NCI-H2171 treated with DMSO at 0.1 percent for 48 hours (cell line): ENCODE data around the gene EHD1.
"Not testable (repeated sequence)": the region's sequence is repeated elsewhere in the genome, so short reads cannot be mapped to it uniquely, and the experiment has no call there.

ENCODE experiments used
- DNase-seq: peaks from one replicate; lab custom pipeline; 2025; lab: John Stamatoyannopoulos, UW

EHD1 gene

GRCh38 chr11:64826578-64827450 is 51.6 kb downstream of the EHD1 start:
- no peak for DNase-seq

DNA sequence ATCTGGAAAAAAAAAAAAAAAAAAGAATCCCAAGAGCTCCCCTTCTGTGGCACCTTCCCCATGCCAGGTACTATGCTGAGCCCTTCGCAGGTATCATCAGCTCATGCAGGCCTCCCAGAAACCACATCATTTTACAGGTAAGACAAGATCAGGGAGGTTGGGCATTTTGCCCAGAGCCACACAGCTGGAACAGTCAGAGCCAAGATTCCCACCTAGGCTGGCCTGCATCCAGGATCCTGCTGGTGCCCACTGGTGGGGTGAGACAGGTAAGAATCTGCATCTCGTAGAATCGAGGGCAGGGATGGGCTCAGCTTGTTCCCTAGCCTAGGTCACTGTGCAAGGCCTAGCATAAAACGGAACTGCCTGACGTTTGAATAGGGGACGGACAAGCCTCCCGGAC is 52.4 kb downstream of the EHD1 start:
- no peak for DNase-seq

GRCh38 chr11:64823568-64824119 is 54.8 kb downstream of the EHD1 start:
- DNase-seq: no peak

DNA sequence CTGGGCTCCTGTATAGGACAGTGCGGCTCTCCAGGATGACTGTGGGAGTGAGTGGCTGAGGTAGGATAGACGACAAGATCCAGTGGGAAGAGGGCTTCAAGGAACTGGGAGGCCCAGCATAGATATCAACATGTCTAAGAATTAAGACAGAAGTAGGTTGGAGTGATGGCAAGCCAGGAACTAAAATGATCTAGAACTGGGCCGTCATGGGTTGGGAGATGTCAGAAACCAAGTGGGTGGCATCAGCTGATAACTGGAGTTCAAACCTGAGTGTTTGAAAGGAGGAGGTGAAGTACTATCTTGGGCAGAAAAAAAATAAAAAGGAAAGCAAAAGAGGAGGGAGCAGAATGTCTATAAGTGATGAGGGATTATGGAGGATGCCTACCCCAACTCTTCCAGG is 60.9 kb downstream of the EHD1 start:
- DNase-seq: no peak

DNA sequence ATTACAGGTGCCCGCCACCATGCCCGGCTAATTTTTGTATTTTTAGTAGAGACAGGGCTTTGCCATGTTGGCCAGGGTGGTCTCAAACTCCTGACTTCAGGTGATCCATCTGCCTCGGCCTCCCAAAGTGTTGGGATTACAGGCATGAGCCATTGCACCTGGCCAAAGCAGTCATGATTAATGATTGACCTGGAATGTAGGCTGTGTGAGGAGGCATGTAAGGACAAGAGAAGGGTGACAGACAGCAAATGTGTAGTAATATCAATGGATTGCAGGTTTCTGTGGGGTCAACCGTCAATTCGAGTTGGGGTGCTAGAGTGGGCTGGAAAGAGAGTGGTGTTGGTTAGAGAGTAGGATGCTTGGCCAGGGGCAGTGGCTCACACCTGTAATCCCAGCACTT is 63.0 kb downstream of the EHD1 start:
- not testable (repeated sequence) for DNase-seq

DNA sequence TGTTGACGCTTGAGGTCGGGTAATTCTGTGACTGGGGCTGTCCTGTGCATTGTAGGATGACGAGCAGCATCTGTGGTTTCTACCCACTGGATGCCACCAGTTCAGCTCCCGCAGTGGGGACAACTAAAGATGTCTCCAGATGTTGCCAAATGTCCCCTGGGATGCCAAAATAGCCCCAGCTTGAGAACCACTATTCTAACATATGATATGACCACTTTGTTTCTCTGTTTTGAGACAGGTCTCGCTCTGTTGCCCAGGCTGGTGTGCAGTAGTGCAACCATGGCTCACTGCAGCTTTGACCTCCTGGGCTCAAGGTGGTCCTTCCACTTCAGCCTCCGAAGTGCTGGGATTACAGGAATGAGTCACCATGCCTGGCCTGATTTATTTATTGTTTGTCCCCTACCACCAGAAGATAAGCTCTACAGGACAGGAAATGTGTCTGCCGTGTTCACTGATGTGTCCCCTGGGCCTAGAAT is 63.7 kb downstream of the EHD1 start:
- DNase-seq: no peak

- no peak for DNase-seq
These were observed 64.6 kb downstream of the EHD1 start for GRCh38 chr11:64813826-64814225.

- no peak for DNase-seq
These were observed 67.5 kb downstream of the EHD1 start for GRCh38 chr11:64810891-64811272.

DNA sequence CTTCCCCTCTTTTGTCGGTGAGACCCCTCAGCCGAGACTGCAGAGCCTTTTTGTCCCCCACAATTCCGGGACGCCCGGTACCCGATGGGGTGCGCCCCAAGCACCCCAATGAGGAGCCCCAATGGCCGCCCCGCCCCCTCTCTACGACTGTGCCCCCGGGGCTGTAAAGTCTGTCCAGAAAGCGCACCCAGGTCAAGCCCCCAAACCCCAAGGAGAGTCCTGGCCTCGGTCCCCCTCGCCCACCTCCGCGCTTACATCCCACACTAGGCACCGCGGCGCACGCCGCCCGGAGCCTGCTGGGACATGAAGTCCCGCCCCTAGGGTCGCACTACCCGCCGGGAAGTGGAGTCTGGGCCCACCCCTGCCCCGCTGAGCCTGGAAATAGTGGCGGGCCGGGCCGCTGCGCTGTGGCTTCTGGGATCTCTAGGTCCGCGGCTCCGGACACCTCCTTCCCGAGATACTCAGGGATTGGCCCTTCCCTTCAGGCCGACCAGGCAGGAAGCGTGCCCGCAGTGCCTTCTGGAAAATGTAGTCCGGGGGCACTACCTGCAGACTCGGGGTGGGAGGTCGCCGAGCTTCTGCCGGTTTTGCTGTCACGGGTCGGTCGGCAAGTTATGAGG is 68.0 kb downstream of the EHD1 start, which contains the start of gene MEN1:
MEN1 (minus strand) TSS at position 281 of the 620 bp plus-strand sequence. CDS start 442 bp downstream, outside the sequence.
- DNase-seq: peak; percentile 97

DNA sequence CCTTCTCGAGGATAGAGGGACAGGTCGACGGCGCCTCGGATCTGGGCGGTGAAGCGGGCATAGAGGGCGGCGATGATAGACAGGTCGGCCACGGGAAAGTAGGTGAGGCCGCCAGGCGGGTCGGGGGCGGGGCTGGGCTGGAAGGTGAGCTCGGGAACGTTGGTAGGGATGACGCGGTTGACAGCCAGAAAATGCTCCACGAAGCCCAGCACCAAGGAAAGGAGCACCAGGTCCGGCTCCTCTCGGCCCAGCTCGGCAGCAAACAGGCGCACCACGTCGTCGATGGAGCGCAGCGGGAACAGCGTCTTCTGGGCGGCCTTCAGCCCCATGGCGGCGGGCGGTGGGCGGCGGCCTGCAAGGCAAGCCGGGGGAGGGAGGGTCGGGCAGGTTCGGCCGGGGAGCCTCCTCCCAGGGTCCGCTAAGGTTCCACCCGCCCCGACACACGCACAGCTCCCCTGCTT is 68.6 kb downstream of the EHD1 start:
- DNase-seq: peak; percentile 11

DNA sequence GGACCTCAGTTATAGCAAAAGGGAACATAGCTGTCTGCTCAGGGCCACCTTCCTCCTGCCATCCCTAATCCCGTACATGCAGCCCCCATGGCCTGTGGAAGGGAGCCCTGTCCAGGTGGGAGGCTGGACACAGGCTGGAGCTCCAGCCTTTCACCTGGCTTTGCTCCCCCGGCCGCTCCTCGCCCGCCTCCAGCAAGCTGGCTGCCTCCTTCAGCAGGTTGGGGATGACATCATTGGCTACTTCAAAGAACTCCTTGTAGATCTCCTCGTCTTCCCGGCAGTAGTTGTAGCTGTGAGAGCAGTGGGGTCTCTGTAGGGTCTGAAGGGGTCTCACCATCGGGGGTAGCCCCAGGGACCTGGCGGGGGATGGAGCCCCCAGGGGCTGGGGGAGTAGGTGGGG is 72.9 kb downstream of the EHD1 start:
- DNase-seq: no peak

GRCh38 chr11:64804346-64805210 is 73.8 kb downstream of the EHD1 start:
- DNase-seq: no peak

DNA sequence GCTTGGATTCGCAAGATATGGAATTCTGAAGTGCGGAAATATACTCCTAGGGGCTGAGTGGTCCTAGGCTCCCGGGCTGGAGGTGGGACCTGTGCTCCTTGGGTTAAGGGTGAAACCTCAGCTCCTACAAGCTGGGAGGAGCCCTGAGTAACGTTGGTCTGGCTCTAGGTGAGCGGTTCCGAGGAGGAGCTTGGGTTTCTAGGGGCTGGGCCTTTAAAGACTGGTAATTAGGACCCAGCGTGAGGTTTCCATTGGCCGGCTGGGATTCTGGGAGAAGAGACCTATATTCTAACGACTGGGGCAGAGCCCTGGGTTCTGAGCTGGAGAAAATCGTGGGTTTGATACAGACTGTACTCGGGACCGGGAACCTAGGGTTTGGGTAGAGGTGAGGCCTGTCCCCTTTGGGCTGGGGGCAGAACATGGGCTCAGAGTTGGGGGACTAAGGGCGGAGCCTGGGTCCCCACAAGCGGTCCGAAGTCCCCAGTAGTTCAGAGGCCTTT is 74.5 kb downstream of the EHD1 start:
- no peak for DNase-seq

DNA sequence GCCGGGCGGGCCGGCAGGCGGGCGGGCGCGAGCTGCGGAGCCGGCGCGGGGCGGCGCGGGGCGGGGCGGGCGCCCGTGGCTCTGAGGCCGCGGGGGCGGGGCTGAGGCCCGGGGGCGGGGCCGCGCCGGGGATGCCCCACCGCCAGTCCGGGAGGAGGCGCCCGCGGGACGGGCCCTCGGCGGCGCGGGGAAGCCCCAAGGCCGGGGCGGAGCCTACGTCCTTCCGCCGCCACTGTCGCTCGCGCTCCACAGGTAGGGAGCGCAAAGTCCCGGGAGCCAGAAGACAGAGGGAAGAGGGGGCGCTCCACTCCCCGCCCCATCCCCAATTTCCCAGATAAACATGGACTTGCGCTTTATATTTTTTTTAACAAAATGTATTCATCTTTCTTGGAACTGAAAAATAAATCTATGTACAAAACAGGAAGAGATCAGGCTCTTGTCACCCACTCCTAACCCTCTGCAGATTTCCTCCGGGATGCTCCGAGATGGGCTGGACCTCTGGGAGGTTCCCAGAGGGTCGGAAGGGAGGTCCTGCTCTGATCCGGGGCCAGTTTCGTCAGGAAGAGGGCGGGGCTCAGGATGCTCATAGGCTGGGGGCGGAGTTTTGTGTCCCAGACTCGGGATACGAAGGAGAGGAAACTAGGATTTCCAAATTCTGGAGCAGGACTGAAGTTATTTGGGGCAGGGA is 75.1 kb downstream of the EHD1 start, which contains the start of gene MAP4K2:
MAP4K2 (minus strand) TSS at position 57 of the 688 bp plus-strand sequence. CDS start 65 bp downstream, outside the sequence.
- DNase-seq: peak; percentile 84

- no peak for DNase-seq
These were observed 75.9 kb downstream of the EHD1 start for GRCh38 chr11:64802370-64803157.
